WERI-Rb-1 (cell line): ENCODE measurements around the gene STK17B.

Source experiments
- DNase-seq: peaks from one replicate; pipeline ENCODE4 v3.0.0-alpha.2; 2020
- H3K27ac ChIP-seq: fragments of 250-450 bp; sonication (Bioruptor Pico); 2 replicates; pipeline ENCODE4 v1.5.1; 2020; ENCODE audit warnings: mild to moderate bottlenecking, moderate library complexity
- H3K27me3 ChIP-seq: fragments of 250-450 bp; sonication (Bioruptor Pico); 2 replicates; pipeline ENCODE4 v1.5.1; 2021; ENCODE audit warnings: mild to moderate bottlenecking, low read depth, moderate library complexity; ENCODE audit not compliant: insufficient read depth, severe bottlenecking
- H3K36me3 ChIP-seq: fragments of 250-450 bp; sonication (Bioruptor Pico); 2 replicates; pipeline ENCODE4 v1.5.1; 2020; ENCODE audit warnings: mild to moderate bottlenecking, moderate library complexity
- H3K4me3 ChIP-seq: 2 replicates; pipeline ENCODE4 v1.5.1; 2011; ENCODE audit warnings: low read depth, mild to moderate bottlenecking, control low read depth, low read length
- H3K9me3 ChIP-seq: fragments of 250-450 bp; sonication (Bioruptor Pico); 2 replicates; pipeline ENCODE4 v1.5.1; 2021; ENCODE audit warnings: mild to moderate bottlenecking, moderate library complexity; ENCODE audit not compliant: severe bottlenecking
- CTCF ChIP-seq: IDR thresholded peaks from 2 replicates; pipeline ENCODE4 v1.5.1; 2011; ENCODE audit warnings: low read depth, mild to moderate bottlenecking, control low read depth, inconsistent platforms, low read length

Gene STK17B

GRCh38 chr2:196153480-196153879 lies 17.9 kb downstream of the STK17B start:
- no peak for DNase-seq
- Histone ChIP-seq H3K36me3 (no peaks in the 10 kb centered on the region; the same call in 1 of the 2 replicates), H3K4me3 (no peak overlapping the region), H3K27ac (no peak overlapping the region), H3K27me3 (no peaks in the 10 kb centered on the region), H3K9me3 (no peaks in the 10 kb centered on the region)
- TF ChIP-seq CTCF = no peak

GRCh38 chr2:196149948-196150347 lies 21.4 kb downstream of the STK17B start:
- H3K27ac ChIP-seq = no peak overlapping the region
- no peaks in the 10 kb centered on the region for H3K9me3 ChIP-seq
- H3K4me3 ChIP-seq = no peak overlapping the region
- no peaks in the 10 kb centered on the region for H3K27me3 ChIP-seq
- no peaks in the 10 kb centered on the region; the same call in 1 of the 2 replicates for H3K36me3 ChIP-seq
- TF ChIP-seq CTCF = no peak
- no peak for DNase-seq

DNA sequence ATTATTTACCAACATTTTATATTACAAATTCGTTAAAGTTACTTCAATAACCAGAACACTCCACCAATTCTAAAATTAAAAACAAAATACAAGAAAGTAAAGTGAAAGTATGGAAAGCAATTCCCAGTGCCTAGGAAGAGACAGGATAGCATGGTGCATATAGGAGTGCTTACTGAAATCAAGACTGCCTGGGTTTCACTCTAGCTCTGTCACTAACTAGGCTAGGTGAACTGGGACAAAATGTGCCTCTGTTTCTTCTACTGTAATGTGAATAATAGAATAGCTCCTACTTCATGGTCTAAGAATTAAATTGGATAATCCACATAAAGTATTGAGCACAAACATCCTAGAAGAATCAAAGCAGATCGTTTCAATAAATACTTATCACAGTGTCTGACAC lies 22.6 kb downstream of the STK17B start:
- no peaks in the 10 kb centered on the region; the same call in 1 of the 2 replicates for H3K36me3 ChIP-seq
- DNase-seq = no peak
- TF ChIP-seq CTCF = no peak
- H3K9me3 ChIP-seq = no peaks in the 10 kb centered on the region
- no peaks in the 10 kb centered on the region for H3K27me3 ChIP-seq
- no peak overlapping the region for H3K4me3 ChIP-seq
- H3K27ac ChIP-seq = no peak overlapping the region

- H3K36me3 ChIP-seq = no peaks in the 10 kb centered on the region; the same call in 1 of the 2 replicates
- no peak for TF ChIP-seq CTCF
- no peak overlapping the region for H3K27ac ChIP-seq
- H3K27me3 ChIP-seq = no peaks in the 10 kb centered on the region
- no peak for DNase-seq
- H3K4me3 ChIP-seq = no peak overlapping the region
- no peaks in the 10 kb centered on the region for H3K9me3 ChIP-seq
Observed at GRCh38 chr2:196145256-196145655, 26.1 kb downstream of the STK17B start.

GRCh38 chr2:196144513-196145126 lies 26.8 kb downstream of the STK17B start:
- no peaks in the 10 kb centered on the region; the same call in 1 of the 2 replicates for H3K36me3 ChIP-seq
- H3K27ac ChIP-seq = no peak overlapping the region
- DNase-seq = no peak
- H3K4me3 ChIP-seq = no peak overlapping the region
- TF ChIP-seq CTCF = no peak
- no peaks in the 10 kb centered on the region for H3K9me3 ChIP-seq
- H3K27me3 ChIP-seq = no peaks in the 10 kb centered on the region

- no peak for TF ChIP-seq CTCF
- no peak for DNase-seq
- H3K27ac ChIP-seq = no peak overlapping the region
- no peak overlapping the region for H3K4me3 ChIP-seq
- no peaks in the 10 kb centered on the region for H3K9me3 ChIP-seq
- H3K27me3 ChIP-seq = no peaks in the 10 kb centered on the region
- no peaks in the 10 kb centered on the region; the same call in 1 of the 2 replicates for H3K36me3 ChIP-seq
Observed at GRCh38 chr2:196143730-196144131, 27.6 kb downstream of the STK17B start.
